Small intestine (tissue), 7 donors: ENCODE results near the gene CCDC154. TPM values are rescaled to one million over a fixed set of nuclear protein-coding genes. Genes with fewer than 3 reads are reported as not detected.
"Not testable (repeated sequence)": the region's sequence is repeated elsewhere in the genome, so short reads cannot be mapped to it uniquely, and the experiment has no call there.

Source experiments
- DNase-seq, 2 donors: peaks; one replicate each; pipeline versions ENCODE4 v3.0.0 to v3.0.0-alpha.2; 2013
- FAIRE-seq: peaks from 2 replicates; lab custom pipeline; 2012; peaks lifted over from hg19 to GRCh38; lab: Jason Lieb, UNC
- H3K27ac ChIP-seq, 3 donors: one replicate each; pipeline ENCODE4 v1.5.1; 2013; ENCODE audit warnings: low read length in 2 of 3, mild to moderate bottlenecking in 2 of 3, control low read depth in 1 of 3, inconsistent platforms in 1 of 3, low read depth in 1 of 3, moderate library complexity in 1 of 3
- H3K27me3 ChIP-seq, 3 donors: one replicate each; pipeline ENCODE4 v1.6.1; 2013; ENCODE audit warnings: low read length in 3 of 3, inconsistent platforms in 1 of 3; ENCODE audit not compliant: control insufficient read depth in 3 of 3, insufficient read depth in 3 of 3
- H3K36me3 ChIP-seq, 3 donors: one replicate each; pipeline ENCODE4 v1.6.1; 2013; ENCODE audit warnings: low read length in 3 of 3, inconsistent platforms in 1 of 3, low read depth in 1 of 3, mild to moderate bottlenecking in 1 of 3, moderate library complexity in 1 of 3; ENCODE audit not compliant: control insufficient read depth in 3 of 3, insufficient read depth in 2 of 3
- H3K4me1 ChIP-seq, 3 donors: one replicate each; pipeline ENCODE4 v1.6.1; 2013; ENCODE audit warnings: low read length in 2 of 3, inconsistent platforms in 1 of 3, low read depth in 1 of 3, mild to moderate bottlenecking in 1 of 3, moderate library complexity in 1 of 3; ENCODE audit not compliant: control insufficient read depth in 3 of 3, insufficient read depth in 2 of 3
- H3K4me3 ChIP-seq, 3 donors: one replicate each; pipeline ENCODE4 v1.5.1; 2013; ENCODE audit warnings: low read length in 3 of 3, control low read depth in 1 of 3, inconsistent platforms in 1 of 3, low read depth in 1 of 3, mild to moderate bottlenecking in 1 of 3, moderate library complexity in 1 of 3
- H3K9me3 ChIP-seq, 2 donors: one replicate each; pipeline ENCODE4 v1.6.1; 2013; ENCODE audit warnings: low read depth in 1 of 2, low read length in 1 of 2; ENCODE audit not compliant: control insufficient read depth in 2 of 2, insufficient read depth in 1 of 2
- WGBS, 3 donors: extraction: QIAGEN DNeasy Blood & Tissue Kit; methylation state at CpG; one replicate each; pipeline ENCODE4 v1.1.7; 2013; 5-methylcytosine and 5-hydroxymethylcytosine counted together
- polyA plus RNA-seq, 4 donors: library from polyadenylated mRNA; stranded (reverse) in 3 of 4; unstranded in 1 of 4; fragments of 200-250 nt in 3 of 4; fragments of 120-200 nt in 1 of 4; gene quantifications; one replicate each; pipeline versions ENCODE4 v1.2.1 to v1.2.3, GENCODE V29; 2013
- donor health status: healthy with polysubstance abuse.
- donor health status: control.
- donor health status: control.
- donor health status: Bipolar disorder and iron deficiency.
- donor health status: healthy.

CCDC154 gene
- polyA plus RNA-seq, 4 donors: 0.76 to 1.4 (median 1.4) TPM; not detected in 1

GRCh38 chr16:1488054-1488601 lies 43.8 kb upstream of the CCDC154 start:
- Histone ChIP-seq H3K4me1 (peaks cover 0 to 10% (median 0%) of the 10 kb centered on the region in 3 donors), H3K27me3 (peaks cover 0 to 2% (median 0%) of the 10 kb centered on the region in 3 donors), H3K9me3 (no peaks in the 10 kb centered on the region), H3K4me3 (no peak overlapping the region), H3K27ac (no peak overlapping the region), H3K36me3 (no peaks in the 10 kb centered on the region)
- DNase-seq (no peak), FAIRE-seq (no peak)
- WGBS, 3 donors: 89 to 90% (median 90%) methylated on average over 23 to 24 of the region's 24 CpGs

DNA sequence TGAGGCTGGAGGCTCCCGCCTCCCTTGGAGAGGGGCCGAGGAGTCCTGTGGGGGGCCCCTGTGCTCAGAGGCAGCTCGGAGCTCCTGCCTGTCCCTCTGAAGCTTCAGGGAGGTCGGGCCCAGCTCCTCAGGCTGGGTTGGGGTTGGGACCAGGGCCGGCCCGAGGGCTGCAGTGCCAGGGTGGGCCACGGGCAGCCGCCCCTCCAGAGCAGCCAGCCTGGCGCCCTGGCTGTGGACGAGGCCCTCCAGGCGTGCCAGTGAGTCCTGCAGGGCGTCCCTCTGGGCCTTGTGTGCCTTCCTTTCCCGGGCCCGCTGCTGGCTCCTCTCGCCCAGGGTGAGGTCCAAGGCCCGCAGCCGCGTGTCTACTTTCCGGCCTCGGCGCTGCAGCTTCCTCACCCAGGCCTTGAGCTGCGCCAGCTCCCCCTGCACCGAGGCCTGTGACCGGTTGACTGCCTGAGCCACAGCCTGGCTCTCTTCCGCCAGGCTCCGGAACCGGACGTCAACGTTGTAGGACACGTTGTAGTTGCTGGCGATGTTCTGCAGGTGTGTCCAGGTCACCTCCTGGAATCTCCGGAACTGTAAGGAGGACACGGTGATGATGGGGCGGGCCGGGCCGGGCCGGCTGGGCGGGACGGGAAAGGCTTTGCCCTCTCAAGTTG lies 43.2 kb upstream of the CCDC154 start:
- DNase-seq: no peak
- H3K27me3 ChIP-seq: peaks cover 0 to 2% (median 0%) of the 10 kb centered on the region in 3 donors
- H3K27ac ChIP-seq: no peak overlapping the region
- no peaks in the 10 kb centered on the region for H3K36me3 ChIP-seq
- 87 to 91% (median 91%) methylated on average over 31 to 39 of the region's 39 CpGs for WGBS, 3 donors
- H3K9me3 ChIP-seq: no peaks in the 10 kb centered on the region
- no peak for FAIRE-seq
- H3K4me1 ChIP-seq: peaks cover 0 to 5% (median 0%) of the 10 kb centered on the region in 3 donors
- no peak overlapping the region for H3K4me3 ChIP-seq

- 77 to 83% (median 83%) methylated on average over 28 to 33 of the region's 33 CpGs for WGBS, 3 donors
- DNase-seq: no peak
- Histone ChIP-seq H3K4me3 (no peak overlapping the region), H3K4me1 (no peaks in the 10 kb centered on the region), H3K27me3 (peaks cover 0 to 5% (median 0%) of the 10 kb centered on the region in 3 donors), H3K27ac (no peak overlapping the region), H3K9me3 (no peaks in the 10 kb centered on the region), H3K36me3 (no peaks in the 10 kb centered on the region)
- no peak for FAIRE-seq
Measured at GRCh38 chr16:1486551-1487390, 42.4 kb upstream of the CCDC154 start.

GRCh38 chr16:1485847-1486496 lies 41.6 kb upstream of the CCDC154 start:
- H3K27ac ChIP-seq: no peak overlapping the region
- H3K27me3 ChIP-seq: peaks cover 0 to 7% (median 0%) of the 10 kb centered on the region in 3 donors
- WGBS, 3 donors: 90 to 91% (median 91%) methylated on average over 40 of the region's 40 CpGs
- FAIRE-seq (no peak), DNase-seq (no peak)
- H3K4me3 ChIP-seq: no peak overlapping the region
- H3K4me1 ChIP-seq: no peaks in the 10 kb centered on the region
- H3K36me3 ChIP-seq: no peaks in the 10 kb centered on the region
- H3K9me3 ChIP-seq: peaks cover 0 to 2% of the 10 kb centered on the region in 2 donors

DNA sequence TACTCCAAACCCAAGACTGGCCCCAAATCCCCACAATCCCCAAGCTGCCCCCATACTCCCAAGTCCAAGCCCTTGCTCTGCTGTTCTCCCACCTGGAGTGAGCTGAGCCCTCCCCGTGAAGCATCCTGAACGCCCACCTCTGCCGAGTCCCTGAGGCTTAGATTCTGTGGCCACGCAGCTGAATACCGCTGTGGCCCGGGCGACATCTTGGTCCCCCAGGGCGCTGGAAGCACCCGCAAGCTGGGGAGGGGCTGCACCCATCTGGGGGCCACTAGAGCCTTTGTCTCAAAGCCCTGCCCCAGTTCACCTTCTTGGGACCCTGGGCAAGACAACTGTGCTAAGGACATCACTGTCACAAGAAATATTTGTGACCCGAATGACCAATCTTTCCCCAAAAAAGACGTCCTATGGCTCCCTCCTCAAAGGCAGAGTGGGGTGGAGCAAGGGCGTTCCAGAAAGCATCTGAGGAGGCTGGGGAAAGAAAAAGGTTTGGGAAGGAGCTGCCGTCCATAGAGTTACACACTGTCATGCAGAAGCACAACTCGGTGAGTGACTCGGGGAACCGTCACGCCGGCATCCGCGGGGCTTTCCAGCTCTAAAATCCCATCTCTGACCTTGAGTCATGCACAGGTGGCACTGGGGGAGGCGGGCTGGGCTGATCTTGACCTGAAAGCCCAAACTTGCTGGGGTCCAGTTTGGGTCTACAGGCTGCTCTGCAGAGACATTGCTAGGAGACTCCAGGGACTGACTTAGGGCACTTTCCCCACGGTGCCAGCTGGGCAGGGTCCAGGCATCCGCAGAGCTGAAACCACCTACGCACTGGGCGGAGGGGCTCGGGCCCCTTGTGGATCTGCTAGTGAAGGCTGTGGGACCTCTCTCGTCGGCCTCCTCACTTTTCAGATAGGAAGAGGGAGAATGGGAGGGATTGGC lies 37.8 kb upstream of the CCDC154 start:
- FAIRE-seq (no peak), DNase-seq (no peak)
- Histone ChIP-seq H3K27ac (no peak overlapping the region), H3K4me1 (no peaks in the 10 kb centered on the region), H3K27me3 (peaks cover 0 to 7% (median 0%) of the 10 kb centered on the region in 3 donors), H3K36me3 (no peaks in the 10 kb centered on the region), H3K9me3 (peaks cover 0 to 5% of the 10 kb centered on the region in 2 donors), H3K4me3 (no peak overlapping the region)
- WGBS, 3 donors: 76 to 80% (median 78%) methylated on average over 28 of the region's 28 CpGs

- not testable (repeated sequence) for FAIRE-seq, H3K9me3 ChIP-seq, H3K36me3 ChIP-seq, DNase-seq, H3K27me3 ChIP-seq, H3K27ac ChIP-seq, H3K4me3 ChIP-seq, H3K4me1 ChIP-seq
- 95 to 96% (median 96%) methylated on average over 9 of the region's 9 CpGs for WGBS, 3 donors
Measured at GRCh38 chr16:1478937-1479336, 34.6 kb upstream of the CCDC154 start.

DNA sequence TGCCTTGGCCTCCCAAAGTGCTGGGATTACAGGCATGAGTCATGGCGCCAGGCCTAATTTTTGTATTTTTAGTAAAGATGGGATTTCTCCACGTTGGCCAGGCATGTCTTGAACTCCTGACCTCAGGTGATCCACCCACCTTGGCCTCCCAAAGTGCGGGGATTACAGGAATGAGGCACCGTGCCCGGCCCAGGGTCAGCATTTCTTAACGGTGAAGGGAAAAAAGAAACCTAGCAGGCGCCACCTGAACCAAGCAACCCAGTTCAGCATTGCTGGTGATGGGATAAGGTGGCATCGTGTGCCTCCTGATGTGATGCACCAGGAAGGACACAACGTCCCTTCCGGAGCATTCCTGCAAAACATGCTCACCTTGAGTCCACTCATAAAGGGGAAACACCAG lies 32.7 kb upstream of the CCDC154 start:
- FAIRE-seq: no peak
- Histone ChIP-seq H3K4me3 (no peak overlapping the region), H3K9me3 (peaks cover 0 to 8% of the 10 kb centered on the region in 2 donors), H3K4me1 (peaks cover 0 to 4% (median 0%) of the 10 kb centered on the region in 3 donors), H3K27ac (no peak overlapping the region), H3K36me3 (peaks cover 0 to under 1% (median 0%) of the 10 kb centered on the region in 3 donors), H3K27me3 (peaks cover 0 to 4% (median 0%) of the 10 kb centered on the region in 3 donors)
- WGBS, 3 donors: 88 to 90% (median 90%) methylated on average over 10 of the region's 10 CpGs
- no peak for DNase-seq
